Measurements from ENCODE around the gene CD300LF.

CD300LF gene

GRCh38 chr17:74757931-74758847, 45.5 kb upstream of the CD300LF start:
- no peak for TF ChIP-seq CTCF (IDR thresholded peaks at IDR 0.05; ENCODE audit: low read length, missing control alignments)
- peak; percentile 43 for DNase-seq (ENCODE audit: low read depth)
- H3K4me3 ChIP-seq (replicated peaks; ENCODE audit: low read depth, low read length) = no peak overlapping the region

- no peak overlapping the region for H3K4me3 ChIP-seq (replicated peaks; ENCODE audit: low read depth, low read length)
- DNase-seq (ENCODE audit: low read depth) = no peak
- no peak for TF ChIP-seq CTCF (IDR thresholded peaks at IDR 0.05; ENCODE audit: low read length, missing control alignments)
Observed at GRCh38 chr17:74757502-74757901, 44.8 kb upstream of the CD300LF start.

GRCh38 chr17:74756891-74757290, 44.2 kb upstream of the CD300LF start:
- DNase-seq (ENCODE audit: low read depth) = no peak
- H3K4me3 ChIP-seq (replicated peaks; ENCODE audit: low read depth, low read length) = no peak overlapping the region
- TF ChIP-seq CTCF (IDR thresholded peaks at IDR 0.05; ENCODE audit: low read length, missing control alignments) = no peak

- no peak for DNase-seq (ENCODE audit: low read depth)
- no peak for TF ChIP-seq CTCF (IDR thresholded peaks at IDR 0.05; ENCODE audit: low read length, missing control alignments)
- no peak overlapping the region for H3K4me3 ChIP-seq (replicated peaks; ENCODE audit: low read depth, low read length)
Observed at GRCh38 chr17:74755533-74755932, 42.8 kb upstream of the CD300LF start.

GRCh38 chr17:74754832-74755231, 42.1 kb upstream of the CD300LF start:
- H3K4me3 ChIP-seq (replicated peaks; ENCODE audit: low read depth, low read length) = no peak overlapping the region
- DNase-seq (ENCODE audit: low read depth) = no peak
- no peak for TF ChIP-seq CTCF (IDR thresholded peaks at IDR 0.05; ENCODE audit: low read length, missing control alignments)

GRCh38 chr17:74752822-74753401, 40.2 kb upstream of the CD300LF start:
- no peak for DNase-seq (ENCODE audit: low read depth)
- H3K4me3 ChIP-seq (replicated peaks; ENCODE audit: low read depth, low read length) = no peak overlapping the region
- TF ChIP-seq CTCF (IDR thresholded peaks at IDR 0.05; ENCODE audit: low read length, missing control alignments) = no peak

All from fibroblast of pulmonary artery (primary cell).